NCI-H2081 treated with DMSO at 0.1 percent for 48 hours (cell line): ENCODE results near the gene CDK8.
"Not testable (repeated sequence)": the region's sequence is repeated elsewhere in the genome, so short reads cannot be mapped to it uniquely, and the experiment has no call there.

Experiments used
- DNase-seq: peaks from one replicate; lab custom pipeline; 2025; lab: John Stamatoyannopoulos, UW

The CDK8 gene

DNA sequence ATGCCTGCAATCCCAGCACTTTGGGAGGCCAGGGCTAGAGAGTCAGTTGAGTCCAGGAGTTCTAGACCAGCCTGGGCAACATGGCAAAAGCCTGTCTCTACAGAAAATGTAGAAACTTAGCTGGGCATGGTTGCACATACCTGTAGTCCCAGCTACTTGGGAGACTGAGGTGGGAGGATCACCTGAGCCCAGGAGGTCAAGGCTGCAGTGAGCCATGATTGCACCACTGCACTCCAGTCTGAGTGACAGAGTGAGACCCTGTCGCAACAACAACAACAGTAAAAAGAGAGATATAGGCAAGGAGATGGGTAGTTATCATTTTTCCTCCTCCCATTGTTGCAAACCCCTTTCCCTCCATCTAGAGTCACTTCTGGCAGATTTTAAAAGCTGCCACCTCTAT is 62.2 kb downstream of the CDK8 start:
- not testable (repeated sequence) for DNase-seq

DNA sequence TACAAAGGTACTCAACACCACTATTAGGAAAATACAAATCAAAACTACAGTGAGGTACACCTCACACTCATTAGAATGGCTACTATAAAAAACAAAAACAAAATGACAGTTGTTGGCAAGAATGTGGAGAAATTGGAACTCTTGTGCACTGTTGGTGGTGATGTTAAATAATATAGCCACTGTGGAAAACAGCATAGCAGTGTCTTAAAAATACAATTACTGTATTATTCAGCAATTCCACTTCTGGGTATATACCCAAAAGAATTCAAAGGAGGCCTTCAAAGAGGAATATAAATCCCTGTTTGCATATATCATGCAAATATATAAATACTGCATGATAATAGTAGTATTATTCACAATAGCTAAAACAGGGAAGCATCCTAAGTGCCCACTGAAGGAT is 66.8 kb downstream of the CDK8 start:
- no peak for DNase-seq

DNA sequence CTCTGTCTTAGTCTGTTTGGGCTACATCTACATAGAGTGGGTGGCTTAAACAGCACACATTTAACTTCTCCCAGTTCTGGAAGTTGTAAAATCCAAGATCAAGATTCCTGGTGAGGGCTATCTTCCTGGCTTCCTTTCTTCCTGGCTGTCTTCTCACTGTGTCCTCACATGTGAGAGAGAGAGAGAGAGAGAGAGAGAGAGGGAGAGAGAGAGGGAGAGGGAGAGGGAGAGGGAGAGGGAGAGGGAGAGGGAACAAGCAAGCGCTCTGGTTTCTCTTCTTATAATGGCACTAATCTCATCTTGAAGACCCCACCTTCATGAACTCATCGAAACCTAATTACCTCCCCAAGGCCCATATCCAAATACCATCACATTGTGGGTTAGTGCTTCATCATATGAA is 69.2 kb downstream of the CDK8 start:
- no peak for DNase-seq

DNA sequence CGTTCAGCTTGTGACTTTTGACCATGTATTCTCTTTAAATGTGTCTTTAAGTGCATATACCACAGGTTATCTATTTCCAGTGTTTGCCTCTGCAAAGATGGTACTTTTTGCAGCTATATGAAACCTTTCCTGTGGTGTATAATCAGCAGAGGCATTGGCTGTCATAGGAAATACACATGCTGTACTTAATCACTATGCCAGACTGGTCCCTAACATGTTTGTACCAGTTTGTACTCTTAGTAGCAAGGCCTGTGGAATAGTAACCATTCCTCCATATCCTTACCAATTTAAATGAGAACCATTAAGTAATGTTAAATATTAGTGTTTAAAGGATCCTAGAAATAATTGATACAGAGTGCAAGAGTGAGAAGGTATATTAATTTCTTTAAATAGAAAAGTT is 69.8 kb downstream of the CDK8 start:
- DNase-seq: no peak

DNA sequence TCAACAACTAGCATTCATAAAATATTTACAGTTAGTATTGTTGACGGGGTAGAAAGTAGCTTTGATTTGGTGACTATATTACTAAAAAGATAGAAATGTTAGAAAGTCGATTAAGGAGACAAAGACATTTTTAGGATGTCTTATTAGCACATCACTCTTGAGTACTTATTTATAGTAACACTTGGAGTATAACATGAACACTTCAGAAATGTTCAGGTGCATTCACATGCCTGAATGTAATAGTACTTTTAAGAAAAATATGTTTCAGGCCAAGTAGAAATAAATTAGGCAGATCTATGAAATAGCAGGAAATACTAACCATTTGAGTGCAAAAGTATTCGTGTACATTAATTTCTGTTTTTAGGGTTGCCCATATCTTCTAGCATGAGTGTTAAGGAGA is 70.4 kb downstream of the CDK8 start:
- no peak for DNase-seq

DNA sequence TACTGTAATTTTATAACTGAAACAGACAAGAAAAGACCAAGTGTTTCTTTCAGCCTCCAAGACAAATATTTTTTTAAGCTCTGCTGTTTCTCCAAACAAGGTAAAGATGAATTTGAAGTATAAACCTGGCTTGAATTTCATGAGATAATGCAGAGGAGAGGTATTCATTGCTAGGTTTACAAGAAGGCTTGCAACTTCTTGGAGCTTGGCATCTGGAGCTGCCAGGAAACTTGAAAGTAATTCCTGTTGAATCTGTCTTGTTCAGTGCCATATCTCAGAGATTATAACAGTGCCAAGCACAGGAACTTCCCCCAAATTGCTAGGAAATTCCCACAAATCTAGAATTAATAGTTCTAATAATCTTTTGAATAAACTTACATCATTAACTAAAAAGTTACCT is 70.9 kb downstream of the CDK8 start:
- DNase-seq: no peak

DNA sequence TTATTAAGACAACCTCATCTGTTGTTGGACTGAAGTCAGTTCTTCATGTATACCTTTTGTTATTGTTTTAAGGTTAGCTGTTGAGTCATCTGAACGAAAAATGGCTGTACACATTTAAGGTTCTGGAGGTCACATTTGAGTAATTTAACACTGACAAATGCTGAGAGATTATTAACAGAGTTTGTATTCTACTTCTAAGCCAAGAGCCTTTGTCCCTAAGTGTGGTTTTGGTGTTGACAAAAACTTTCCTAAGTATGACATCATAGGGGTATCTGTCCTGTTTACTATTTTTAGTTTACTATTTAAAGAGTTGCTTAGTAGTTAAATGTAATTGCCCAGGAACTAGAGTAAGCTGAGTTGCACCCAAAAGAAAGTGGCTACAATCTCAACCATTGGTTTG is 71.9 kb downstream of the CDK8 start:
- no peak for DNase-seq

DNA sequence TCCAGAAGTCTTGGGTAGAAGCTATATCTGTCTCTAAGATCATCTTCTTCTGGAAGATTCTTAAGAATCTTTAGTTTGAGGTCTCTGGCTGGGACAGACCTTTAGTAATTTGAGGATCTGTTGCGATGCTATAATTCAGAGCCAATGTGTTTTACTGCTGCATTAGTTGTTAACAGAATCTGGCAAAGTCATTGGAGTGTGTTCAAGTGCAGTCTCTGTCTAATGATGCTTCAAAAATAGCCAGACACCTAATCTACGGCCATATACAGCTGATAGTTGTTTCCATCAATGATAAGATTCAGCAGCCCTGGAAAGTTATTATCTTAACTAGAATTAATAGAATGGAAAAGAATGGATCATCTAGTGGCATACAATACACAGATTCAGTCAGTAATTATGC is 72.6 kb downstream of the CDK8 start:
- no peak for DNase-seq

DNA sequence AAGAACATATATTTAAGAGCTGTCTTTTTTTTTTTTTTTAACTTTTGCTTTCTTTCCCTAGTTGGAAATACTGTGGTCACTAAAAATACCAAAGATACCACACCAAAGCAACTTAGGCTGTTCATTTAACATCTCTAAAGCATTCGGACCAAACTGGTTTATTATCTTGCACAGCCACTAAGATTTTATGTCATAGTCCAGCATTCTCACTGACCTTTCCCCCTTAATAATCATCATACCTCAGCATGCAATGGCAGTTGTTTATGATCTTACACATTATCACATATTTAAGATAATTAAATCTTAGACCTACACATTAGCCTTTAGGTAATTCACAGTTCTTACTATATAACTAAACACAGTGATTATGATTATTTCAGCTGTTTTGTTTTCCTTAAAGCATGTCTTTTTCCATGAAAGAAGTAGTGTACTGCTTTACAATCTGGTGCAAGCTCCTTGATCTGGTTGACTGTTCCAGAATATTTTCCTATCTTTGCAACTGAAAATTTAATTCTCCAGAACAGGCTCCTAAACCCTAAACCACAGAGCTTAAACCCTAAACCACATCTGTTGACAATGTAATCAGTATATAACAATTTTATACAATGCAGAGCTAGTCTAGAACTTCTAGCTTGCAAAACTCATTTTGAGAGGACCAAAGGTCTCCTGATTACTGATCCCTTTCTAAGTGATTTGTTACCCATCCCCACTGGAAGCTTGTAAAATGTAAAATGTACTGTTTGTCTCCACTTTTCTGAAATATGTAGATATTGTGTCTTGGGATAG is 74.2 kb downstream of the CDK8 start:
- no peak for DNase-seq

DNA sequence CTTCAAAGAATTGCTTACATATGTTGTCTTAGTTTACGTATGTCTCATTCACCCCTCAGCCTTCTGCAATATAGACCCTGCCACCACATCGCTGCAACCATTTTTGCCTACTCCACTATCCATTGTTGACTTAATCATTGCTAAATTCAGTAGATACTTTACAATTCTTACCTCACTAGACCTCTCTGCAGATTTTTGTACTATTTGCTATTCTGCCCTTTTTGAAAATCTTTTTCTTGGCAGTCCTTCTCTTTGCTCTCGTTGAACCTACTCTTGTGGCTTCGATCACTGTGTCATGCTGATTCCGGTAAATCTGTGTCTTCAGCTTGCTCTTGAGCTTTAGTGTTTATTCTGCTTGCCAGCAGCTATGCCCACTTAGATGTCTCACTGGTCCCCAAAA is 81.2 kb downstream of the CDK8 start:
- no peak for DNase-seq

DNA sequence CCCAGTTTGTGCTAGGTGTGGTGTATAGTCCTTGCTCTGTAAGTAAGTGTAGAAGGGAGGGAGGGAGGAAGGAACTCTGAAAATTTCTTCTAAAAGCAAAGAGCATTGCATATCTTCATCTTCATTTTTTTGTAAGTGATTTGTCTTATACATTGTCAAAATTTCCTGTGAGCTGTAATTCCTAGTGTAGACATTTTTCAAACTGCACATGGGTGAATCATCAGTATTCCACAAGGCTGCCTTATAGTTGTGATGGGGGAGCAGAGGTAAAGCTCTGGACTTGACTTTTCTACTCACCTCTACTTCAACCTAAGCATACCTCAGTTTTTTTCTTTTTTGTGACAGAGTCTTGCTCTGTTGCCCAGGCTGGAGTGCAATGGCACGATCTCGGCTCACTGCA is 86.9 kb downstream of the CDK8 start:
- no peak for DNase-seq

DNA sequence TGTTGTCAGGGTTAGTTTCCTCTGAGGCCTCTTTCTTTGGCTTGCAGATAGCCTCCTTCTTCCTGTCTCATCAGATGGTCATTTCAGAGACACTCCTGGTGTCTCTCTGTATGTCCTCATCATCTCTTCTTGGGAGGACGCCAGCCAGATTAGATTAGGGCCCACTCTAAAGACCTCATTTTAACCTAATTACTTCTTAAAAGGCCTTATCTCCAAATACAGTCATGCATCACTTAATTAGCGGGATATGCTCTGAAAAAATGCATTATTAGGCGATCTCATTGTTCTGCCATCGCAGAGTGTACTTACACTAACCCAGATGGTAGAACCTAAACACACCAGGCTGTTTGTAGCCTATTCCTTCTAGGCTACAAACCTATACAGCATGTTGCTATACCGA is 89.0 kb downstream of the CDK8 start:
- no peak for DNase-seq

DNA sequence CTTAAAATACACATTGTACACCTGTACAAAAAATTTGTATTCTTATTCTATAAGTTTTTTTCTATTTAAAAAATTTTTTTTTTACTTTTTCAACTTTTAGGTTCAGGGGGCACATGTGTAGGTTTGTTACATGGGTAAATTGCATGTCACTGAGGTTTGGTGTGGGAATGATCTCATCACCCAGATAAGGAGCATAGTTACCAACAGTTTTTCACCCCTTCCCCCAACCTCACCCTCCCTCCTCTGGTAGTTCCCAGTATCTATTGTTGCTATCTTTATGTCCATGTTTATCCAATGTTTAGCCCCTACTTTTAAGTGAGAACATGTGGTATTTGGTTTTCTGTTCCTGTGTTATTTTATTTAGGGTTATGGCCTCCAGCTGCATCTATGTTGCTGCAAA is 89.9 kb downstream of the CDK8 start:
- no peak for DNase-seq

DNA sequence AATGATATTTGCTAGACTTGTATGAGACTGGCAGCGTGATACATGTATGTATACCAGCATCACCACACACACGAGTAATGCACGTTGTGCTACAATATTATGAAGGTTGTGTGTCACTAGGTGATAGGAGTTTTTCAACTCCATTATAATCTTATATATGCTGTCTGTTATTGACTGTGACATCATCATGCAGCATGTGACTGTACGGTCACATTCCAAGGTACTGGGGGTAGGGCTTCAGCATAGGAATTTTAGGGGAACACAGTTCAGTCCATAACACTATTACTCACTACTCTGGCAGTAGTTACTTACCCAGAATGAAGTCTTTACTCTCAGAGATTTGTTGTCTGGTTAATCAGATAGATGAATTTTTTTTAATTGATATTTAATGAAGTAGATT is 91.1 kb downstream of the CDK8 start:
- DNase-seq: no peak

DNA sequence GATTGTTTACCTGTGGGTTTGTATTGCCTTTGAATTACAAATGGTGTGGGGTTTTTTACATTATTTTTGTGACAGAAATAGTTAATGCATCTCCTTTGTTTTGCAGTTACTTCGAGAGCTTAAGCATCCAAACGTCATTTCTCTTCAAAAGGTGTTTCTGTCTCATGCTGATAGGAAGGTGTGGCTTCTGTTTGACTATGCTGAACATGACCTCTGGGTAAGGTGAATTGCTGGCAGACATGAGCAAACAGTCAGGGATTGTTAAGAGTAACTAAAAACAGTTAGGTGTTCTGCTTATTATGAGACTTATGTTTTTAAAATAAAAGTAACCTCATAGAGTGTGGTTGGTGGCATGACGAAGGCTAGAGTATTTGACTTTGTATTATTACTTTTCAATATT is 95.0 kb downstream of the CDK8 start:
- DNase-seq: no peak

DNA sequence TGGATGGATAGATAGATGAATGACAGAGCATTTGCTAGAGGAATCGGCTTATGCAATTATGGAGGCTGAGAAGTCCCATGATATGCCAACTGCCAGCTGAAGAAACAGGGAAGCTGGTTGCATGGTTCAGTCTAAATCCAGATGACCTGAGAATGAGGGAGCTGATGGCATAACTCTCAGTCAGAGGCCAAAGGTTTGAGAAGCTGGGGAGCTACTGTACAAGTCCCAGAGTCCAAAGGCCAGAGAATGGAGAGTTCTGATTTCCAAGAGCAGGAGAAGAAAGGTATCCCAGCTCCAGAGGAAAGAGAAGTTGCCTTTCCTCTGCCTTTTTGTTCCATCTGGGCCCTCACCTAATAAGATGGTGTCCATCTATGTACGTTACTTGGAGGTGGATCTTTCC is 108.3 kb downstream of the CDK8 start:
- no peak for DNase-seq

DNA sequence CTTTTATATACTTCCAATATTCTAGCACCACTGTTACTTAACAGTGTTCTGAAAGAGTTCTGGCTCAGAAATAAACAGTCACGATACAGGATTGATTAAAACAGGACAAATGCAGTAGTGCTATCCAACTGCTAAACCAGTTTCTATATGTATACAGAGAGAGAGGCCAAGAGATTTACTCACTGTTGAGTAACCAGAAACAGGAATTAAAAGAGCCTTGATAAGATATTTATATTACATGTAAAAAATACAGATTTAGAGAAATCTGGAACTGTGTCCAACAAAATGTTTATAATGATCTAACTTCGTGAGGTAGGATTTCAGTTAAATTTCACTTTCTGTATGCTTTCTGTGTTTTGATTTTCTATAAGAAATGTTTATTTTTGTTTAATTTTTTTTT is 116.6 kb downstream of the CDK8 start:
- DNase-seq: no peak

DNA sequence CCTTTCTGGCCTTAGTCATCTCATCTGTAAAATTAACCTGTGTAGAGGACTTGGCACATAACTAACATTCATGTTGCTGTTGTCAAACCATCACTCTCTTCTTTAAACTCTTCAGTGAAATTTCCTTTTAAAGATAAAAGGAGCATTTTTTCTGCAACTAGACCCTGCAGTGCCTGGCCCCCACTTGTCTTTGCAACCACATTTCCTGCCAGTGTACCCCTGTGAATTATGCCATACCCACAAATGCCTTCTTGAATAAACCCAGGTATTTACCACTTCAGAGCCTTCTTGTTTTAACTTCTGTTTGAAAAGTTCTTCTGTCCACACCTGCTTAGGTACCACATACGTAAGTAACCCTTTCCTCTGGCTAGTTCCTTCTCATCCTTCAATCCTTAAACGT is 118.8 kb downstream of the CDK8 start:
- DNase-seq: no peak

DNA sequence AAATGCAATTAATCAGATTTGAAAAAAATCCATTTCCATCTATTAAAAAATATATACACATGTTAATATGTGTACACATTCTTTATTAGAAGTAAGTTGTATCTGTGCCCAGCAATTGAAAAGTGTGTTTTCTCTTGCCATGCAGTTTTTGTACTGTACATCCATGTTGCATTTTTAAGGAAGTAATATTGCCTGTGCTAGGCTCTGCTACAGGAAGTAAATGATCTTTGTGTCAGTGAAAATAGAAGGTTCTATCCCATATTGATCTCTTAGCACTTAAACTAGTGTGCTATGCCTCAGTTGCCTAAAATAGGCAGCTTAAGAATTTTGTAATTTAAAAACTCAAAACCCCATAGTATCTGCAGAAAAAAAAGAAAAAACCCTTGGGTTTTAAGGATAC is 122.5 kb downstream of the CDK8 start:
- DNase-seq: no peak

DNA sequence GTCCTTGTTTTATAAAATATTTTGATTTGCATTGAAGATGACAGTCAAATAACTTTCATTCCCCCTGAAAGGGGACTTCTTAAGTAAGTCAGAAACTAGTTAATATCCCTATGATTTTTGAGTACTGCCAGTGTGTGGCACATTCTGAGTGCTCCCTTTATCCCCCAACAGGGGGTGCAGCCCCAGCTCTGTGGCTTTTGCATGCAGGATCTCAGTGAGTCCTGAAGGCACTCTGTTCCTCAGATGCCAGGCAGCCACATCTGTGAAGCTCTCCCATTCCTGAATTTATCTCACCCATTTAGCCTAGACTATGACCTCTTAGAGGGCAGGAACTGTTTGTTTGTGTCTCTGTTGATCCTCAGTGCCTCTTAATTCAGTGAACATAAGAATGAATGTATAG is 123.1 kb downstream of the CDK8 start:
- DNase-seq: no peak

DNA sequence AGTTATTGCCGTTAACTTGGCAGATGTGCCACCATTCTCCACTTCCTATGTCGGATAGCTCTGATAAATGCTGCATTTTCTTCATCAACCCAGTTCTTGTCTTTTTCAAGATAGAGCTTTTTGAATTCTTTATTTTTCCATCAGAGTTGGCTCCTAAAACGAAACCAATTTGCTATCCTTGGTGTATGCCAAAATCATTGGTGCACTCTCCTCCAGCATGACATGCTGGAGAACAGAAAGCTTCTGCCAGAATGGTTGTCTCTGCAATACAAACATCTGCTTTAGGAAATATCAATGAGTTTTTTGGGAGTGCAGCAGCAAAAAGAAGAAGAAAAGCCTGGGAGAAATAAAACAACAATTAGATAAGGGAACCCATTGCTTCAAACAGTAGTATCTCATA is 124.2 kb downstream of the CDK8 start:
- no peak for DNase-seq

DNA sequence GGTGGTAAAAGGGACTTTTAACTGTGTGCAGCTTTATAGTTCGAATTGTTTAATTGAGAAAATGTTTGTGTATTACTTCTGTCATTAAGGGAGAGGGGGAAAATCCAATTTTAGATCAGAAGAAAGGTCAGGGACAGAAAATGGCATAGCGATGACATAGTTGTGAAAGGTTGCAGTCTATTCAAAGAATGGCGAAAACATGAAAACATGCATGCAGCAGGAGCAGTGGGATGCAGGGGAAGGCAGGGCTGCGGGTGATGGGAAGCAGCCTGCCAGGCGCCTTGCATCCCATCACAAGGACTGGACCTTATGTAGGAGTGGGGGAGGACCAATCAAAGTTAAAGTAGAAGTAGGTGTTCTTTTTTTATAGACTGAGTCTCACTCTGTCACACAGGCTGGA is 125.9 kb downstream of the CDK8 start:
- DNase-seq: no peak

DNA sequence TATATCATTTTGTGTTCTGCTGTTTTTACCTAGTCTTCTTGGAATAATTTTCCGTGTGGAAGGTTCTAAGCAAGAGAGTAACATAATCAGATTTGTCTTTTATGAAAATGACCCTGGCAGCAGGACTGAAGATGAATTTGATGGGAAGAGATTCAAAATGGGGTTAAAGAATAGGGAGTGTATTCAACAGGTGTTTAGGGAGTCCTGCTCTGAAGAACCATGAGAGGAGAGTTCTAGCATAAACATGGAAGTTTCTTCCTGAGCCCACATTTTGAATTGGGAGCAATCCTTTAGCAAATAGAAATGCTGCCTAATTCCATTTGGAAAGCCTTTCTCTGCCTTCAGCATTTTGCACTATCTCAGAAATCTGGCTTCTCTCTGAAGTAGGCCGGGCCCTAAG is 127.0 kb downstream of the CDK8 start:
- DNase-seq: no peak

DNA sequence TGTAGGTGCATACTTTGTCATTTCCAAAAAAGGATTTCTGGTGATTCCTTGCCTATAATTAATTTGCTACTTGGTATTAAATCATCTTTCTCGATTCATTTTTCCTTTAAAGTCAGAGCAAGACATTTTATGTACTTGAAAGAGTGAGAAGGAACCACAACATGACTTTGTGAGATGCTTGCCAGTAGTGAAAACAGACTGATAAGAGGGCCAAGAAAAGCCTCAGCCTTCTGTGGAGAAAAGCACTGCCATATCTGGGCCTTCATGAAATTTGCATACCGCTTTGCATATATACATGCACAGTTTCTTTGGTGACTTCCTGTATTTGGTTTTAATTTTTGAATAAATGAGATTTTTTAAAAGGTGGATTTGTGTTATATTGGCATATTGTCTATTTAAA is 128.4 kb downstream of the CDK8 start:
- DNase-seq: no peak

DNA sequence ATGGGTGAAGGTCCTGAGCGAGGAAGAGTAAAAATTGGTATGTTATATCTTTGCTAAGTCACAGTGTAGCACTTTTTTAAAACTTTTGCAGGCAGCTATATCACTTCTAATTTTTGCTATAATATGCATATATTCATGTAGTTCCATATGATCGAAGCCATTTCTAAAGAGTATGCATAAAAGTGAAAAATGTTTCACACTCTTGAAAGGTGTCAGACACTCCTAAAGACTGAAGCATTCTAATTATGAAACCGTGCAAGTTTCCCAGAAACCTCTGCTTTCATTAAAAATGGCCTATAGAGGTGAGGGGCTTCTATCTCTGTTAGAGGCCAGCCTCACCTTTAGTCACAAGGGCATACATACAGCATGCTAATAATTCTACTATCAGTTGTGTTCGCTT is 128.9 kb downstream of the CDK8 start:
- no peak for DNase-seq
